CD4-positive, alpha-beta T cell (primary cell): ENCODE measurements around the gene REEP6. TPM values are rescaled to one million over a fixed set of nuclear protein-coding genes. Genes with fewer than 3 reads are reported as not detected.

Source experiments
- ATAC-seq: fragments of 200-7000 bp; cut with Tn5 transposase; one replicate; pipeline ENCODE4 v1.10.0; 2022; ENCODE audit warnings: mild to moderate bottlenecking; ENCODE audit not compliant: poor library complexity
- CTCF ChIA-PET: fragments of 350-600 bp; sonication (Branson Sonifier 250); formaldehyde crosslinking; loops from one replicate; lab custom pipeline; 2021; ENCODE audit warnings: antibody characterized with exemption, inconsistent platforms; lab: Charles Lee
- POLR2A ChIA-PET: fragments of 350-600 bp; sonication (Branson Sonifier 250); formaldehyde crosslinking; loops from one replicate; lab custom pipeline; 2021; ENCODE audit warnings: antibody characterized with exemption, inconsistent platforms; lab: Charles Lee
- DNase-seq, 14 experiments: peaks; one replicate each; pipeline ENCODE4 v3.0.0-alpha.2; 2013 to 2020; ENCODE audit warnings: mixed read lengths in 2 of 14
- H3K27ac ChIP-seq, 2 donors: one replicate each; pipeline versions ENCODE4 v1.5.1 to v1.7.0; 2013; ENCODE audit warnings: low read length in 2 of 2, low read depth in 1 of 2, mild to moderate bottlenecking in 1 of 2
- H3K27me3 ChIP-seq, 2 experiments: 1 replicate in 1 of 2; 2 replicates in 1 of 2; pipeline versions ENCODE4 v1.6.1 to v1.7.0; 2013; ENCODE audit warnings: low read length in 2 of 2, control low read depth in 1 of 2, mild to moderate bottlenecking in 1 of 2, moderate library complexity in 1 of 2; ENCODE audit not compliant: insufficient read depth in 2 of 2, control insufficient read depth in 1 of 2
- H3K36me3 ChIP-seq: one replicate; pipeline ENCODE4 v1.6.1; 2013; ENCODE audit warnings: low read length, control low read depth; ENCODE audit not compliant: insufficient read depth
- H3K4me1 ChIP-seq: one replicate; pipeline ENCODE4 v1.6.1; 2013; ENCODE audit warnings: low read length, control low read depth; ENCODE audit not compliant: insufficient read depth
- H3K4me3 ChIP-seq: one replicate; pipeline ENCODE4 v1.5.1; 2013; ENCODE audit warnings: mild to moderate bottlenecking, low read length, moderate library complexity
- H3K9me3 ChIP-seq, 2 experiments: 1 replicate in 1 of 2; 2 replicates in 1 of 2; pipeline versions ENCODE4 v1.6.1 to v1.7.0; 2013; ENCODE audit warnings: low read length in 2 of 2, mild to moderate bottlenecking in 2 of 2, control low read depth in 1 of 2, moderate library complexity in 1 of 2; ENCODE audit not compliant: control insufficient read depth in 1 of 2, insufficient read depth in 1 of 2
- H3K27ac Mint-ChIP-seq: one replicate; pipeline ENCODE4 v1.8.0; 2020; ENCODE audit warnings: mixed read lengths
- H3K27me3 Mint-ChIP-seq: one replicate; pipeline ENCODE4 v1.8.0; 2021; ENCODE audit warnings: mixed read lengths
- H3K36me3 Mint-ChIP-seq: one replicate; pipeline ENCODE4 v1.8.0; 2021; ENCODE audit warnings: low read depth, mixed read lengths
- H3K4me1 Mint-ChIP-seq: one replicate; pipeline ENCODE4 v1.8.0; 2021; ENCODE audit warnings: low read depth, mixed read lengths
- H3K4me3 Mint-ChIP-seq: one replicate; pipeline ENCODE4 v1.8.0; 2020; ENCODE audit warnings: mild to moderate bottlenecking, mixed read lengths
- H3K9me3 Mint-ChIP-seq: one replicate; pipeline ENCODE4 v1.8.0; 2020; ENCODE audit warnings: mixed read lengths
- intact Hi-C, 2 experiments: fragments of 100-400 bp; cut with DNase I in 1 of 2; cut with micrococcal nuclease in 1 of 2; formaldehyde crosslinking; loops; one replicate each; pipeline versions ENCODE4 v1.15.1 to v1.9.0; 2023 to 2025; cut with DNase I, micrococcal nuclease
- total RNA-seq, 174 experiments: library from RNA in 2 of 174; stranded (reverse) in 2 of 174; gene quantifications; one replicate each; pipeline ENCODE4 v1.2.3 and lab custom pipeline; 2021 to 2026
- TF ChIP-seq, protein P1 (sequence below): fragments of 200-600 bp; IDR thresholded peaks from one replicate; pipeline ENCODE4 v1.8.0; 2022; ENCODE audit warnings: antibody characterized with exemption, mild to moderate bottlenecking

The REEP6 gene
- total RNA-seq, 2 experiments from 2014 or later = 2.2 to 2.8 TPM

DNA sequence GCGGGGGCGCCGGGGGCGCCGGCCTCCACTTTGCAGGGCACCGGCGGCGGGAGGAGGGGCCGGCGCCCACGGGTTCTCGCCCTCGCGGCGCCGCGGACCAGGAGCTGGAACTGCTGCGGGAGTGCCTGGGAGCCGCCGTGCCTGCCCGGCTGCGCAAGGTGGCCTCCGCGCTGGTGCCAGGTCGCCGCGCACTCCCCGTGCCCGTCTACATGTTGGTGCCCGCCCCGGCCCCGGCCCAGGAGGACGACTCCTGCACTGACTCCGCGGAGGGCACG lies 23.8 kb upstream of the REEP6 start:
- TF ChIP-seq, protein P1, sequence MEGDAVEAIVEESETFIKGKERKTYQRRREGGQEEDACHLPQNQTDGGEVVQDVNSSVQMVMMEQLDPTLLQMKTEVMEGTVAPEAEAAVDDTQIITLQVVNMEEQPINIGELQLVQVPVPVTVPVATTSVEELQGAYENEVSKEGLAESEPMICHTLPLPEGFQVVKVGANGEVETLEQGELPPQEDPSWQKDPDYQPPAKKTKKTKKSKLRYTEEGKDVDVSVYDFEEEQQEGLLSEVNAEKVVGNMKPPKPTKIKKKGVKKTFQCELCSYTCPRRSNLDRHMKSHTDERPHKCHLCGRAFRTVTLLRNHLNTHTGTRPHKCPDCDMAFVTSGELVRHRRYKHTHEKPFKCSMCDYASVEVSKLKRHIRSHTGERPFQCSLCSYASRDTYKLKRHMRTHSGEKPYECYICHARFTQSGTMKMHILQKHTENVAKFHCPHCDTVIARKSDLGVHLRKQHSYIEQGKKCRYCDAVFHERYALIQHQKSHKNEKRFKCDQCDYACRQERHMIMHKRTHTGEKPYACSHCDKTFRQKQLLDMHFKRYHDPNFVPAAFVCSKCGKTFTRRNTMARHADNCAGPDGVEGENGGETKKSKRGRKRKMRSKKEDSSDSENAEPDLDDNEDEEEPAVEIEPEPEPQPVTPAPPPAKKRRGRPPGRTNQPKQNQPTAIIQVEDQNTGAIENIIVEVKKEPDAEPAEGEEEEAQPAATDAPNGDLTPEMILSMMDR = no peak
- no peaks in the 10 kb centered on the region for H3K36me3 ChIP-seq
- H3K4me1 ChIP-seq = peaks cover 59% of the 10 kb centered on the region
- Mint-ChIP-seq H3K27me3 (no peaks in the 10 kb centered on the region), H3K4me3 (no peak overlapping the region), H3K27ac (no peak overlapping the region), H3K9me3 (no peaks in the 10 kb centered on the region), H3K36me3 (no peaks in the 10 kb centered on the region), H3K4me1 (peaks cover 6% of the 10 kb centered on the region)
- POLR2A ChIA-PET = interaction anchor here (0.8 to 1.3 kb wide), 3 partner anchors 9 to 198 kb away, joined by 3 to 4 read pairs (median 3); partner anchors contain the start of gene CIRBP
- H3K27ac ChIP-seq = no peak overlapping the region
- peaks cover 0 to 16% of the 10 kb centered on the region in 2 experiments for H3K9me3 ChIP-seq
- CTCF ChIA-PET = no interaction called here
- no peak for DNase-seq
- intact Hi-C loops = loop anchor here in 1 of 2 experiments (1.0 kb wide), 1 partner anchor 26 kb away; no protein-coding TSS in a partner anchor
- no peak overlapping the region for H3K4me3 ChIP-seq
- no peak for ATAC-seq
- peaks cover 18 to 29% of the 10 kb centered on the region in 2 experiments for H3K27me3 ChIP-seq

DNA sequence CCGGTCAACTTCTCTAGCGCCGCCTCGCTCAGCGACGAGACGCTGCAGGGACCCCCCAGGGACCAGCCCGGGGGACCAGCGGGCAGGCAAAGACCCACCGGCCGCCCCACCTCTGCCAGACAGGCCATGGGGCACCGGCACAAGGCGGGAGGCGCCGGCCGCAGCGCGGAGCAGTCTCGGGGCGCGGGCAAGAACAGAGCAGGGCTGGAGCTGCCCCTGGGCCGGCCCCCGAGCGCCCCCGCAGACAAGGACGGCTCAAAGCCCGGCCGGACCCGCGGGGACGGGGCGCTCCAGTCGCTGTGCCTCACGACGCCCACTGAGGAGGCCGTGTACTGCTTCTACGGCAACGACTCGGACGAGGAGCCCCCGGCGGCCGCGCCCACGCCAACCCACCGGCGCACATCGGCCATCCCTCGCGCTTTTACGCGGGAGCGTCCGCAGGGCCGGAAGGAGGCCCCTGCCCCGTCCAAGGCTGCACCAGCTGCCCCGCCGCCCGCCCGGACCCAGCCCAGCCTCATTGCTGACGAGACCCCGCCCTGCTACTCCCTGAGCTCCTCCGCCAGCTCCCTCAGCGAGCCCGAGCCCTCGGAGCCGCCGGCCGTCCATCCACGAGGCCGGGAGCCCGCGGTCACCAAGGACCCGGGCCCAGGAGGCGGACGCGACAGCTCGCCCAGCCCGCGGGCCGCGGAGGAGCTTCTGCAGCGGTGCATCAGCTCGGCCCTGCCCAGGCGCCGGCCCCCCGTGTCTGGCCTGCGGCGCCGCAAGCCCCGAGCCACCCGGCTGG lies 23.3 kb upstream of the REEP6 start:
- H3K27me3 ChIP-seq = peaks cover 18 to 29% of the 10 kb centered on the region in 2 experiments
- DNase-seq (no peak), ATAC-seq (no peak)
- TF ChIP-seq, protein P1 = no peak
- H3K4me1 Mint-ChIP-seq = peaks cover 6% of the 10 kb centered on the region
- H3K9me3 ChIP-seq = peaks cover 0 to 16% of the 10 kb centered on the region in 2 experiments
- ChIA-PET CTCF (no interaction called here), POLR2A (interaction anchor here (0.8 to 2.2 kb wide), 4 partner anchors 12 to 198 kb away, joined by 3 to 8 read pairs (median 4); partner anchors contain the start of genes CIRBP and REEP6)
- H3K4me3 ChIP-seq = no peak overlapping the region
- no peak overlapping the region for H3K27ac ChIP-seq
- no peaks in the 10 kb centered on the region for H3K36me3 Mint-ChIP-seq
- no peak overlapping the region for H3K27ac Mint-ChIP-seq
- no peaks in the 10 kb centered on the region for H3K9me3 Mint-ChIP-seq
- H3K4me3 Mint-ChIP-seq = no peak overlapping the region
- H3K36me3 ChIP-seq = no peaks in the 10 kb centered on the region
- intact Hi-C loops = loop anchor here in 1 of 2 experiments (1.0 kb wide), 1 partner anchor 26 kb away; no protein-coding TSS in a partner anchor
- no peaks in the 10 kb centered on the region for H3K27me3 Mint-ChIP-seq
- peaks cover 64% of the 10 kb centered on the region for H3K4me1 ChIP-seq

DNA sequence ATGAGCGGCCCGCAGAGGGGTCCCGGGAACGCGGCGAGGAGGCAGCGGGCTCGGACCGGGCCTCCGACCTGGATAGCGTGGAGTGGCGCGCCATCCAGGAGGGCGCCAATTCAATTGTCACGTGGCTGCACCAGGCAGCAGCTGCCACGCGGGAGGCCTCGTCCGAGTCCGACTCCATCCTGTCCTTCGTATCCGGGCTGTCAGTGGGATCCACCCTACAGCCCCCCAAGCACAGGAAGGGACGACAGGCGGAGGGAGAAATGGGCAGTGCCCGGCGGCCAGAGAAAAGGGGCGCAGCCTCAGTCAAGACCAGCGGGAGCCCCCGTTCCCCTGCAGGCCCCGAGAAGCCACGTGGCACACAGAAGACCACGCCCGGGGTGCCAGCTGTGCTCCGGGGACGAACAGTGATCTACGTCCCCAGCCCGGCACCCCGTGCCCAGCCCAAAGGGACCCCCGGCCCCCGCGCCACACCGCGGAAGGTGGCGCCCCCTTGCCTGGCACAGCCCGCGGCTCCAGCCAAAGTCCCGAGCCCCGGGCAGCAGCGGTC lies 22.6 kb upstream of the REEP6 start:
- ChIA-PET CTCF (no interaction called here), POLR2A (interaction anchor here (0.9 to 2.2 kb wide), 4 partner anchors 23 to 60 kb away, joined by 3 to 8 read pairs (median 4); partner anchors contain the start of gene REEP6)
- Histone ChIP-seq H3K27ac (no peak overlapping the region), H3K4me3 (peak overlapping the region; percentile 10), H3K27me3 (peaks cover 18 to 29% of the 10 kb centered on the region in 2 experiments), H3K9me3 (peaks cover 0 to 16% of the 10 kb centered on the region in 2 experiments), H3K4me1 (peaks cover 67% of the 10 kb centered on the region), H3K36me3 (no peaks in the 10 kb centered on the region)
- H3K4me3 Mint-ChIP-seq = peak overlapping the region; percentile 54
- H3K27ac Mint-ChIP-seq = no peak overlapping the region
- intact Hi-C loops = no loop called here
- peaks cover 11% of the 10 kb centered on the region for H3K4me1 Mint-ChIP-seq
- no peaks in the 10 kb centered on the region for H3K36me3 Mint-ChIP-seq
- TF ChIP-seq, protein P1 = no peak
- ATAC-seq = no peak
- H3K9me3 Mint-ChIP-seq = no peaks in the 10 kb centered on the region
- H3K27me3 Mint-ChIP-seq = no peaks in the 10 kb centered on the region
- DNase-seq = no peak
